Mesothelial cell of epicardium (in vitro differentiated cells): ENCODE results near the gene SLC7A4. TPM values are rescaled to one million over a fixed set of nuclear protein-coding genes. Genes with fewer than 3 reads are reported as not detected.

Experiments used
- DNase-seq, 2 experiments: peaks; one replicate each; pipeline ENCODE4 v3.0.0; 2021; ENCODE audit warnings: low spot score in 2 of 2; ENCODE audit not compliant: unreplicated experiment in 2 of 2
- H3K27ac Mint-ChIP-seq: 2 replicates; pipeline ENCODE4 v1.8.0; 2021; ENCODE audit warnings: mixed read lengths
- H3K27me3 Mint-ChIP-seq: 2 replicates; pipeline ENCODE4 v1.8.0; 2021; ENCODE audit warnings: low read depth, mixed read lengths
- H3K36me3 Mint-ChIP-seq: 2 replicates; pipeline ENCODE4 v1.8.0; 2021; ENCODE audit warnings: mixed read lengths
- H3K4me1 Mint-ChIP-seq: 2 replicates; pipeline ENCODE4 v1.8.0; 2021; ENCODE audit warnings: mixed read lengths
- H3K4me3 Mint-ChIP-seq: 2 replicates; pipeline ENCODE4 v1.8.0; 2021; ENCODE audit warnings: mild to moderate bottlenecking, moderate library complexity, mixed read lengths
- H3K9me3 Mint-ChIP-seq: 2 replicates; pipeline ENCODE4 v1.8.0; 2021; ENCODE audit warnings: mixed read lengths
- total RNA-seq: library from RNA; stranded (reverse); gene quantifications from 3 replicates; pipeline ENCODE4 v1.2.1, GENCODE V29; 2021
- TF ChIP-seq, protein P1 (sequence below): fragments of 200-600 bp; sonication (generic); IDR thresholded peaks from one replicate; pipeline ENCODE4 v1.5.0; 2021; ENCODE audit warnings: antibody characterized with exemption; ENCODE audit not compliant: unreplicated experiment

Gene SLC7A4
- total RNA-seq, 1 donor from 2014 or later, result 3.2 TPM

GRCh38 chr22:20994128-20994901, 38.0 kb downstream of the SLC7A4 start:
- peaks cover 5% of the 10 kb centered on the region for H3K36me3 Mint-ChIP-seq
- H3K4me1 Mint-ChIP-seq, result no peaks in the 10 kb centered on the region
- no peak overlapping the region for H3K27ac Mint-ChIP-seq
- H3K27me3 Mint-ChIP-seq, result no peaks in the 10 kb centered on the region
- TF ChIP-seq, protein P1, sequence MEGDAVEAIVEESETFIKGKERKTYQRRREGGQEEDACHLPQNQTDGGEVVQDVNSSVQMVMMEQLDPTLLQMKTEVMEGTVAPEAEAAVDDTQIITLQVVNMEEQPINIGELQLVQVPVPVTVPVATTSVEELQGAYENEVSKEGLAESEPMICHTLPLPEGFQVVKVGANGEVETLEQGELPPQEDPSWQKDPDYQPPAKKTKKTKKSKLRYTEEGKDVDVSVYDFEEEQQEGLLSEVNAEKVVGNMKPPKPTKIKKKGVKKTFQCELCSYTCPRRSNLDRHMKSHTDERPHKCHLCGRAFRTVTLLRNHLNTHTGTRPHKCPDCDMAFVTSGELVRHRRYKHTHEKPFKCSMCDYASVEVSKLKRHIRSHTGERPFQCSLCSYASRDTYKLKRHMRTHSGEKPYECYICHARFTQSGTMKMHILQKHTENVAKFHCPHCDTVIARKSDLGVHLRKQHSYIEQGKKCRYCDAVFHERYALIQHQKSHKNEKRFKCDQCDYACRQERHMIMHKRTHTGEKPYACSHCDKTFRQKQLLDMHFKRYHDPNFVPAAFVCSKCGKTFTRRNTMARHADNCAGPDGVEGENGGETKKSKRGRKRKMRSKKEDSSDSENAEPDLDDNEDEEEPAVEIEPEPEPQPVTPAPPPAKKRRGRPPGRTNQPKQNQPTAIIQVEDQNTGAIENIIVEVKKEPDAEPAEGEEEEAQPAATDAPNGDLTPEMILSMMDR, result no peak
- no peak overlapping the region for H3K4me3 Mint-ChIP-seq
- H3K9me3 Mint-ChIP-seq, result no peaks in the 10 kb centered on the region
- no peak for DNase-seq

DNA sequence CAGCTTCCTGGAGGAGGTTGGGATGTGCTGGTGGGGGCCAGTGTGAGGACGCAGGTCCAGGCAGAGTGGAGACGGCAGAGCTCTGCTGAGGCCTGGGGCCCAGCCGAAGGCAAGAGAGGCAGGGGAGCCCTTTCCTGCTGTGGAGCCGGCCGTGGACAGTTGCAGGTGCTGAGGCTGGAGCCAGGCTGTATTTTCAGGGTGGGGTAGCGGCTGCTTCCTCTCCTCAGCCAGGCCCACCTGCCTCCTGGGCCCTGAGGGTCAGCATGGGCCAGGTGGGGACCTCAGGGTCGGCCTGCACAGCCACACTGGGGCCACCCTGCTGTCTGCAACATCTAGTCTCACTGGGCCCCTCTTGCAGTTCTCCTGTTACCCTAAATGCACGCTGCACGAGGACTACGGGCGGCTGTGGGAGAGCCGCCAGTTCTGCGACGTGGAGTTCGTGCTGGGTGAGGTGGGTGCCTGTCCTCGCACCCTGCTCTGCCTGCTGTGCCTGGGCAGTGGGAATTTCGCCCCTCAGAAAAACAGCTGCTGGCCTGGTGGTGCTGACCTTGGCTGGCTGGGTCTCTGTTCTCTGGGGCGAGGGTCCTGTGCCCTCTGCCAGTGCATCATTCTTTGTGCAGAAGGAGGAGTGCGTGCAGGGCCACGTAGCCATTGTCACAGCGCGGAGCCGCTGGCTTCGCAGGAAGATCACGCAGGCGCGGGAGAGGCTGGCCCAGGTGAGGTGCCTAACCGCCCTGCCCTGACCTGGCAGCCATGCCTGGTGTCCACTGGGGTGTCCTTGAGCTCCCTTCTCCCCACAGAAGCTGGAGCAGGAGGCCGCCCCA, 38.8 kb downstream of the SLC7A4 start:
- TF ChIP-seq, protein P1, result no peak
- Mint-ChIP-seq H3K27ac (no peak overlapping the region), H3K27me3 (no peaks in the 10 kb centered on the region), H3K4me1 (no peaks in the 10 kb centered on the region), H3K36me3 (peaks cover 5% of the 10 kb centered on the region), H3K9me3 (no peaks in the 10 kb centered on the region), H3K4me3 (no peak overlapping the region)
- DNase-seq, result no peak

- Mint-ChIP-seq H3K4me1 (no peaks in the 10 kb centered on the region), H3K27ac (no peak overlapping the region), H3K27me3 (no peaks in the 10 kb centered on the region), H3K4me3 (no peak overlapping the region), H3K9me3 (no peaks in the 10 kb centered on the region), H3K36me3 (peaks cover 10% of the 10 kb centered on the region)
- no peak for DNase-seq
- TF ChIP-seq, protein P1, result no peak
Observed at GRCh38 chr22:20992456-20993303, 39.7 kb downstream of the SLC7A4 start.

DNA sequence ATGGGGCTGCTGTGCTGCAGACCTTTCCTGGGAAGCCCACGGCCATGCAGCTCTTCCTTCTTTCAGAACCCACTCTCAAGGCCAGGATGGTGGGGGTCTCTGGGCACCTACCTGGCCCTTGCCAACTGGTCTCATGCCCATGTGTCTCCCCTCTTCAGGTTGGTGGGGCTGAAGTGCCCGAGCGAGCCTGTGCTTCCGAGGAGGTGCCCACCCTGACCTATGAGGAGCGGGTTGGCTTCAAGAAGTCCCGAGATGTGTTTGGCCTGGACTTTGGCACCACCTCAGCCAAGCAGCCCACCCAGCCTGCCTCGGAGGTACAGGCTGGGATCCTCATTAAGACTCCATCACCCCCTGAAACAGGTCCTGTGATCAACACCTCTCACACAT, 40.3 kb downstream of the SLC7A4 start:
- H3K27me3 Mint-ChIP-seq, result no peaks in the 10 kb centered on the region
- TF ChIP-seq, protein P1, result no peak
- no peaks in the 10 kb centered on the region for H3K4me1 Mint-ChIP-seq
- DNase-seq, result no peak
- no peaks in the 10 kb centered on the region for H3K9me3 Mint-ChIP-seq
- H3K27ac Mint-ChIP-seq, result no peak overlapping the region
- H3K4me3 Mint-ChIP-seq, result no peak overlapping the region
- peaks cover 13% of the 10 kb centered on the region for H3K36me3 Mint-ChIP-seq

GRCh38 chr22:20991252-20992055, 40.9 kb downstream of the SLC7A4 start:
- Mint-ChIP-seq H3K4me1 (no peaks in the 10 kb centered on the region), H3K27me3 (no peaks in the 10 kb centered on the region), H3K9me3 (no peaks in the 10 kb centered on the region), H3K36me3 (peaks cover 17% of the 10 kb centered on the region), H3K4me3 (no peak overlapping the region), H3K27ac (no peak overlapping the region)
- no peak for DNase-seq
- TF ChIP-seq, protein P1, result no peak
